SKM-1 treated with dmso at 0.1 percent for 144 hours (cell line): ENCODE data around the gene TP53I11.

ENCODE experiments used
- DNase-seq: peaks from one replicate; lab custom pipeline; 2025; ENCODE audit not compliant: unreplicated experiment; lab: John Stamatoyannopoulos, UW

Gene TP53I11

DNA sequence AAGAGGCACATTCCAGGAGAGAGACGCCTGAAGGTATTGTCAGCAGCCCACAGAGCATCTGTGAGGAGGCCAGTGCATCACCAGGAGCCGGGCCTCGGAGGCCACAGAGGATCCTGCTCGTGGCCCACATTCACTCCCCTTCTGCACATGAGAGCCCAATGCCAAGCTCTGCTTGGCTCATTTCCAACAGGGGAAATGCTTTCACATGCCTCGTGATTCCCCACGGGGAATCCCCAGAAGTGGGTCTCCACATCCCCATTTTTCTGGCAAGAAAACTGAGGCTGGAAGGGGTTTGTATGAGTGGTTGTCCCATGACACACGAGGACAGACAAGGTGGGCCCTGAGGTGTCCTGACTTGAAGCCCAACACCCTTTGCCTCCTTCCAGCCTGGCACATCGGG, 34.4 kb downstream of the TP53I11 start:
- DNase-seq: no peak

DNA sequence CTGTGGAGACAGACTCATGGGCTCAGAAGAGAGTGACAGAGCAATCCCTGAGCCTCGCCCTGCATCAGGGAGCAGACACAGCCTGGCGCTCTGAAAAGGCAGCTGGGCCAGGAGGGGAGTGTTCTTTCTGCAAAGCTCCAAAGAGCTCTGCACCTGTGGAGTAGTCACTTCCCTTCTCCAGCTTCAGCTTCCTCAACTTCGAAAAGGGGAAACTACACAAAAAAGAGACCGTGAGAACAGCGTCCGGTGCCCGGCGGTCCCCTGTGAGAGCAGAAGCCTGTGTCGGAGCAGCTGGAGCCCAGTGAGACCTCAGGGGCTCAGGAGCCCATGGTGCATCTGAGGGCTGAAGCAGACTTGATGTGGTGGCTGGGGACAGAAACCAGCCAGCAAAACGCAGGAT, 35.1 kb downstream of the TP53I11 start:
- DNase-seq: peak; percentile 68

DNA sequence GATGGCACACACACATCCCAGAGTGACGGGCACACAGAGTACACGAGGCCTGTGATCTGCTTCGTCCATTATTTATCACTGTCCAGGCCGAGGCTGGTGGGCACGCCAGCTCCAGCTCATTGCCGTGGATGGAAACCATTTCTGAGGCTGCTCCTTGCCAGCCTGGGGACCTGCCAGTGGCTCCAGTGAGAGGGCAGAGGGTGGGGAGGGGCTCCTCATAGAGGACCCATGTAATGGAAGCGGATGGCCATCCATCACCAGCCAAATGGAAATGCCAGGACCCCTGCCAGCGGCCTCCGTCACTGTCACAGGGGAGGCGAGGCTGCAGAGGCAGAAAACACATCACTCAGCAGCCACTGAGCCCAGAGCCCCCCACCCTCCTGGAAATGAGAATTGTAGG, 35.7 kb downstream of the TP53I11 start:
- DNase-seq: no peak

DNA sequence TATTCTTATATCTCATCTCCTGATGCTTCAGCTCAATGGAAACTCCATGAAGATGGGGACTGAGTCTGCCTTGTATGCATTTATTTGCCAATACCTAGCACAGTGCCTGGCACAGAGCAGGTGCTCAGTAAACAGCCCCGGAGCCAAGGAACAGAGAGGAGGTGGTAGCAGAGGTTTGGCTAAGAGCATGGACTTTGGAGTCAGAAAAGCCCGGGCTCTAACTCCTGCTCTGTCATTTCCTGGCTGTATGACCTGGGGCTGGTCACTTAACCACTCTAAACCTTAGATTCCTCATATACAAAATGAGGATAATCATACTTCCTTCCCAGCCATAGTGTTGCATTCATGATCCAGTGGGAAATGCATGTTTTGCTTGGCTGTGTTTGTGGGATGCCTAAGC, 36.6 kb downstream of the TP53I11 start:
- no peak for DNase-seq

DNA sequence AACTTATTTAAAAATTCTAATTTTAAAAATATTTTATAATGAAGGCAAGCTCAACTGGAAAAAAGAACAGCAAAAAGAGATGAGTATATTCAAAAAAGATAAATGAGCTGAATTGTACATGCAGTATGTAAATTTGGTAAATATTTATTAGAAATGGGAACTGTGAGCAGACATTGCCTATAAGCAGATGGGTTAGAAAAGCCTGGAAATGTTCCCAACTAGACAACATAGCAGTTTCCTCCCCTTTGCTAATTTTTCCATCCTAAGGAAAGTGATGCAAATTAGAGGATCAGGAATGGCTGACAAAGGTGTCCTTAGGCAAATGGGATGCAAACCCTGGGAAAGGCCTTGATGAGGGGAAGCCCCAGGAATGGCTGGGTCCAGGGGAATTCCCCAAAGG, 37.2 kb downstream of the TP53I11 start:
- no peak for DNase-seq

GRCh38 chr11:44912270-44912987, 38.3 kb downstream of the TP53I11 start:
- DNase-seq: no peak

GRCh38 chr11:44911029-44911814, 39.5 kb downstream of the TP53I11 start:
- DNase-seq: peak; percentile 58

- no peak for DNase-seq
These were observed 40.1 kb downstream of the TP53I11 start for GRCh38 chr11:44910591-44910990.

DNA sequence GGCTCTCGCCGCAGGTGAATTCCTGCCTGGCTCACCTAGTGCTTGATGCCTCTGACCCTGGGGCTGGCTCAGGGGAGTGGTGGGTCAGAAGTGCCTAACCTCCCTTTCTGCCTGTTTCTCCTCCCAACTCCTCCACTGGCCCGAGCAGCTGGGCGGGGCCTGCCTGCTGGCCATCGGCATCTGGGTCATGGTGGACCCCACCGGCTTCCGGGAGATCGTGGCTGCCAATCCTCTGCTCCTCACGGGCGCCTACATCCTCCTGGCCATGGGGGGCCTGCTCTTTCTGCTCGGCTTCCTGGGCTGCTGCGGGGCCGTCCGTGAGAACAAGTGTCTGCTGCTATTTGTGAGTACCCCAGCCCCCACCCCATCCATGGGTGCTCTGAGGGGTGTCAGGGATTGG, 41.1 kb downstream of the TP53I11 start:
- DNase-seq: no peak

DNA sequence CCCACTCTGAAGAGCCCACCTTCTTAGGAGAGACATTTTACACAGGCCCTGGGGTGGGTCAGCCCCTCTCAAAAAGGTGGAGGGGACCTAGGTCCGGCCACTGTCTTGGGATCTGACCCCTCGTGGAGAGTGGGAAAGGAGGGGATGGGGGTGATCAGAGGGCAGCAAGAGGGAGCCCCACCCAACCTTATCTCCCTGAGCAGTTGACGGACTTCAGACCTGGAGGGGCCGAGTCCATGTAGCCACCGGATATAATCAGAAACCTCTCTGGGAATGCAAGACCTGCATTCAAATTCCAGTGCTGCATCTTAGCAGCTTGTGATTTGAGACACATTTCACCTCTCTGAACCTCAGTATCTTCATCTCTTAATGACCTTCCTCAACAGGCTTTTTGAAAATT, 44.0 kb downstream of the TP53I11 start:
- DNase-seq: no peak

DNA sequence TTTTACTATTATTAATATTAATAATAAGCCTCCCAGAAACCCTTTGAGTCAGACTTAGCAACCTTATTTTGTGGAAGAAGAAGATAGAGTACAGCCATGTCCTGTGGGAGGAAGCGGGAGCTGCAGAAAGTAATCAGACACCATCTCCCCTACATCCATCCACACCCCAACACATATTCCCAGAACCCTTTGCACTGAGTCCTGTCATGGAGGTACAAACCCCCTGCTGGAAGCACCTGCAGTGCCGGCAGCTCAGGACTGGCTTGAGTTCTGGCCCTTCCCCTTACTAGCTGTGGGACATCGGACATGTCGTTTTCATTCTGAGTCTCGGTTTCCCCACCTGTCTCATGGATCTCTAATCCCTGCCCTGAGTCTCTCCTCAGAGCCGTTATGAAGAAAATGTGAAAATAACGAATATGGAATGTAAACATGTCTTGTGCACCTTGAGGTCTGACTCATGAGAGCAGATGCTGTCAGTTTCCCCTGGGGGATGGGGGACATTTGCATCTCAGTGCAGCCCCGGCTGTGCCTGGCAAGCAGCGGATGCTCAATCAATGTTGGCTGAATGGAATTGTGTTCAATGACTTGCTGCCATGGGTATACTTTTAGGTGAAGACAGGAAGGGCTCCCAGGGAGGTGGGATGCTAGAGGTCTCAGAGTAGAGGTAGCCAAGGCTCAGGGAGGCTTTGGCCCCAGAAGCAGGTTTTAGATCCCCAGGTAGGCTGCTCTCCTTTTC, 45.4 kb downstream of the TP53I11 start:
- DNase-seq: no peak

DNA sequence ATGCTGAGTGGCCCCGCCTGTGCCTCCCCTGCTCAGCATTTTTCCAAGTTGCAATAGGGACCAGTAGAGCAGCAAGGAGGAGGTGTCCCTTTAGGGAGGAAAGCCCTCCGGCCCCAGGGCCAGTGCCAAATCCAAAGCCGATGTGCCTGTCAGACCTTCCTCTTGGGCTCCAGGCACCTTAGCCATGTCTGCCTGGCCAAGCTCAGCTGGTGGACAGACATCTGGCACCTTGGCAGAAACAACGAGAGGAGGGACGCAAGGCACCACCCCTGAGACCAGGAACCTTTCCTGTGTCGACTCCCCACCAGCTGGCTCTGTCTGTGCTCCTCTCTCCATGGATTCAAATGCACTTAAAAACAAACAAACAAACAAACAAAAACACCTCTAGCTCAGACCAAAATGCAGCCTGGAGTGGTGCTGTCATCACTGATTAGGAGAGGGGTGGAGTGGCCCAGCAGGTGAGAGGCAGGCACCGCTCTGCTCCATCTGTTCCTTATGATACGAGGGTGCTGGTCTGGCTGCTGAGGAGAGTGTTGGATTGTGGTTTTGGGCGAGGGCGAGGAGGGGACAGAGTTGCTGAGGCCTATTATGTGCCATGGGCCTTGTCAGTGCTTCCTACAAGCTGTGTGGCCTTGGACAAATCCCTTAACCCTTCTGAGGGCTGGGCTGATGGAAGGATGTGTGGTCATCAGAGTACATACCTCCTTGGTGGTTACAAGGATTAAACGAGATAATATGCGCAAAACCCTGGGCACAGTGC, 46.2 kb downstream of the TP53I11 start:
- DNase-seq: no peak

DNA sequence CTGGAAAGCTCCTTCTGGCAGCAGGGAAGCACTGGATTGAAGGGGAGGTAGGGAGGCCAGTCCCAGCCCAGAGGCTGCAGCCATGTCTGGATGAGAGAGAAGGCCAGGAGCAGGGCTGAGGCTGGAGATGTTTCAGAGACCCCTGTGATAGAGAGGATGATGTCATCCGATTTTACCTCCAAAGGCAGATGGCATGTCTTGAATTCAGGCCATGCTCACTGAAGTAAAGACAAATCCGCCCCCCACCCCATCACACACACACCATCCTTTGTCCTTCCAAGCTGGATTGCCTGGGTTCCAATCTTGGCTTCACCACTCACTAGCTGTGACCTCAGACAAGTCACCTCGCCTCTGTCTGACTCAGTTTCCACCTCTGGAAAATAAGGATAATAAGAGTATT, 47.2 kb downstream of the TP53I11 start:
- no peak for DNase-seq

DNA sequence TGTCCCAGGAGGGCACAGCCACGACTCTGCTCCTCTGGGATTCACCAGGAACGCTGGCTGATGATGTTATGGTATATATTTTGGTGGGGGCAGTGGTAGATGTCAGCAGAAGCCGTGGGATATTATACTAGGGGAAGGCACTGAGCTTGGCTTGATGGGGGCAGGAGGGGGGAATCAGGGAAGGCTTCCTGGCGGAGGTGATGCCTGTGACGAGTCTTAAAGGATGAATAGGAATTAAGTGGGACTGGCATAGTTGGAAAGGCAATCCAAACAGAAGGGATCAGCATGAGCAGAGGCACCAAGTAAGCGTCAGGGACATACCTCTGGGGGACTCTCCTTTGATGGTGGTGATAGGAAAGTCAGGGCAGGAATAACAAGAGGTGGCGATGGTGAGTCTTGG, 47.6 kb downstream of the TP53I11 start:
- no peak for DNase-seq

GRCh38 chr11:44901786-44902185, 48.9 kb downstream of the TP53I11 start:
- no peak for DNase-seq

GRCh38 chr11:44901120-44901633, 49.5 kb downstream of the TP53I11 start:
- DNase-seq: no peak

DNA sequence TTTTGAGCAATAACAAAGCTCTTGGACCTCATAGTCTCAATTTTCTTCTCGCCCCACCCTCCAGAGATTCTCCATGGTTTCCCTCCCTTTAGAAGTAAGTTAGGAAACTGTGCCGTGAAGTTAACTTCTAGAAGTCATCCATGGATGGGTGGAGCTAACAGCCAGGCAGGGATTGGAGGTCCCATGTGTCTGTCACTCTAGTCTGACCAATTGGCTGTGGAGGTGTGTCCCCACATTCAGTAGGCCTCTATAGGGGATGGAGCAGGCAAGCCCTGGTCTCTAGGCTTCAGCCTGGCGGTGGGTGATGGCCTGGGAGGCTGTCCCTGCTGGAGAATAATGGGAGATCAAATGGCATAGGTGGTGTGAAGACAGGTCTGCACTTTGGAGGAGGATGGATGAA, 50.7 kb downstream of the TP53I11 start:
- no peak for DNase-seq

GRCh38 chr11:44893846-44894617, 56.7 kb downstream of the TP53I11 start:
- DNase-seq: peak; percentile 45

DNA sequence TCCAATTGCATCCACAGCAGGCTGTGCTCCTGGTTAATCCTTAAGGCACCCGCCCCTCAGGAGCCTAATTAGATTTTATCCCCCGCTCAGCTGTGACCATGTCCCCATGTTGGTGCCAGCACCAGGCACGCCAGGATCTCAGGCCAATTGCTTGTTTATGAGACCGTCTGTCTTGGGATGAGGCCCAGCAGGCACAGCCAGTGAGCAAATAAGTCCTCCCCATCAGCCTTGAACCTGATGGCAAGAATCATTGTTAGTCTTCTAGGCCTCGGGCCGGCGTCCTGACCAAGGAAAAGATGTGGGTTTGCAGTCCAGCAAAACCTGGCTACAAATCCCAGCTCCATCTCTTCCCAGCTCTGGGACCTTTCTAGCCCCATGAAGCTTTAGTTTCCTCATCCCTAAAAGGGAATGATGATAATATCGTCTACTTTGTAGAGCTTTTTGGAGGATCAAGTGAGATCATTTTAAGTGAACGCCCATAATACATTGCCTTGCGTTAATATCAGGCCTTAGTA, 57.3 kb downstream of the TP53I11 start:
- no peak for DNase-seq

GRCh38 chr11:44892843-44893242, 57.8 kb downstream of the TP53I11 start:
- DNase-seq: no peak
